ENCODE results near the gene NUDT2.
"Not testable (repeated sequence)": the region's sequence is repeated elsewhere in the genome, so short reads cannot be mapped to it uniquely, and the experiment has no call there.

GRCh38 chr9:34367751-34368410 lies 38.5 kb downstream of the NUDT2 start:
- TF ChIP-seq CTCF (conservative IDR thresholded peaks at IDR 0.05; ENCODE audit: low read length); EZH2phosphoT487 (IDR thresholded peaks at IDR 0.05; ENCODE audit: borderline replicate concordance, low read depth, low read length): not testable (repeated sequence)
